Measurements from ENCODE around the gene FSTL3.
"Not testable (repeated sequence)": the region's sequence is repeated elsewhere in the genome, so short reads cannot be mapped to it uniquely, and the experiment has no call there.

Gene FSTL3

DNA sequence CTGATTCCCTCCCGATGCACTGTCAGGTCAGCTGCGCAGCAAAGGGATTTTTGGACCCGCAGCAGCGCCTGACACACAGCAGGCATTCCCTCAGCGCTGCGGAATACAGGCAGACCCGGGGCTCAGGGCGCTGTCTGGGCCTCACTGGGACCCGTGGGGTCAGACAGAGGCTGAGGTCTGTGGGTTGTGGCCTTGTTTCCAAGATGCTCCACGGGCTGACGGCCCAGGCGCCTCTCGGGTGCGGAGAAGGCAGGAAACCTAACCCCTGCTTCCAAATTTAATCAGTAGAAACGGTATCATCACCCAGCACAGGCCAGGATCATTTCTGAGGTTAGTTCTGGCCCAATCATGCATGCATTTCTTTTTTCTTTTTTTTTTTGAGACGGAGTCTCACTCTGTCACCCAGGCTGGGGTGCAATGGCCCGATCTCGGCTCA is 12.5 kb upstream of the FSTL3 start:
- no peak for DNase-seq
- peak overlapping the region; percentile 98 for H2AFZ ChIP-seq (ENCODE audit: low read depth, low read length)
- H3K4me1 ChIP-seq (ENCODE audit: insufficient read depth, low read length) = peaks cover 52% of the 10 kb centered on the region
- H3K27me3 ChIP-seq (ENCODE audit: insufficient read depth, low read length, poor library complexity) = no peaks in the 10 kb centered on the region
- ATAC-seq (ENCODE audit: insufficient read depth, low read depth) = 0 out of 3 replicates have a peak, but pooled peaks have one; percentile 2
- H3K27ac ChIP-seq (ENCODE audit: low read length) = peak overlapping the region; percentile 91
- H3K9me3 ChIP-seq (ENCODE audit: insufficient read depth, low read length, severe bottlenecking) = no peaks in the 10 kb centered on the region
- peak overlapping the region; percentile 97 for H3K9ac ChIP-seq (ENCODE audit: low read depth, low read length)
- H4K20me1 ChIP-seq (ENCODE audit: insufficient read depth, low read length) = peaks cover 40% of the 10 kb centered on the region
- TF ChIP-seq, protein P1, sequence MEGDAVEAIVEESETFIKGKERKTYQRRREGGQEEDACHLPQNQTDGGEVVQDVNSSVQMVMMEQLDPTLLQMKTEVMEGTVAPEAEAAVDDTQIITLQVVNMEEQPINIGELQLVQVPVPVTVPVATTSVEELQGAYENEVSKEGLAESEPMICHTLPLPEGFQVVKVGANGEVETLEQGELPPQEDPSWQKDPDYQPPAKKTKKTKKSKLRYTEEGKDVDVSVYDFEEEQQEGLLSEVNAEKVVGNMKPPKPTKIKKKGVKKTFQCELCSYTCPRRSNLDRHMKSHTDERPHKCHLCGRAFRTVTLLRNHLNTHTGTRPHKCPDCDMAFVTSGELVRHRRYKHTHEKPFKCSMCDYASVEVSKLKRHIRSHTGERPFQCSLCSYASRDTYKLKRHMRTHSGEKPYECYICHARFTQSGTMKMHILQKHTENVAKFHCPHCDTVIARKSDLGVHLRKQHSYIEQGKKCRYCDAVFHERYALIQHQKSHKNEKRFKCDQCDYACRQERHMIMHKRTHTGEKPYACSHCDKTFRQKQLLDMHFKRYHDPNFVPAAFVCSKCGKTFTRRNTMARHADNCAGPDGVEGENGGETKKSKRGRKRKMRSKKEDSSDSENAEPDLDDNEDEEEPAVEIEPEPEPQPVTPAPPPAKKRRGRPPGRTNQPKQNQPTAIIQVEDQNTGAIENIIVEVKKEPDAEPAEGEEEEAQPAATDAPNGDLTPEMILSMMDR (IDR thresholded peaks at IDR 0.05; ENCODE audit: borderline replicate concordance, extremely low read depth, low read length, poor library complexity, severe bottlenecking) = peak; percentile 2
- no peak for TF ChIP-seq EZH2 (IDR thresholded peaks at IDR 0.05; ENCODE audit: borderline replicate concordance, low read depth, low read length, severe bottlenecking)
- H3K36me3 ChIP-seq (ENCODE audit: insufficient read depth, low read length) = peaks cover 31% of the 10 kb centered on the region
- H3K79me2 ChIP-seq (ENCODE audit: insufficient read depth, low read length) = peaks cover 48% of the 10 kb centered on the region
- H3K4me3 ChIP-seq (ENCODE audit: low read depth in 1 of 2, low read length in 2 of 2) = peak overlapping the region; percentile 58 to 78
- peak overlapping the region; percentile 99 for H3K4me2 ChIP-seq (ENCODE audit: insufficient read depth, low read length)

DNA sequence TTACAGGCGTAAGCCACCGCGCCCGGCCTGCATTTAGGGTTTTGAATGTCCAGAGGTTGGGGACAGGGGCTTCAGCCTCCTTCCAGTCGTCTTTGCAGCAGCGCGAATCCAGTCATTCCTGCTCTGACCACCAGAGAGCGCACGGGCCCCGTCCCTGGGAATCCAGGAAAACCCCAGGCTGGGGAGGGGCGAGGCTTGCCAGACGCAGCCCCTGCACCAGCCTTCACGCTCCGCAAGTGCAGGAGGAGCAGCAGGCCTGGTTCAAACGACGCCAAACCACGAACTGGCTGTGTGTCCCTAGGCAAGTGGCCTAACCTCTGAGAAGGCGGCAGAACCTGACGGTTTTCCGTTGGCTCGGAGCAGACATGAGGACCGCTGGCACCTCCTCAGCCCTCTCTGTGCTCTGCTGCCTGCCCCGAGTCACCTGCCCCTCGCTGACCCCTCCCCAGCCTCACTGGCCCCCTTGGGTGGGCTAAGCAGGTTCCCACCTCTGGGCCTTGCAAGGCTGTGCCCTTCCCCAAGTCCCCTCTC is 11.2 kb upstream of the FSTL3 start:
- H3K4me3 ChIP-seq (ENCODE audit: low read depth in 1 of 2, low read length in 2 of 2) = no peak overlapping the region
- peak overlapping the region; percentile 80 for H2AFZ ChIP-seq (ENCODE audit: low read depth, low read length)
- H3K27me3 ChIP-seq (ENCODE audit: insufficient read depth, low read length, poor library complexity) = no peaks in the 10 kb centered on the region
- peaks cover 19% of the 10 kb centered on the region for H3K36me3 ChIP-seq (ENCODE audit: insufficient read depth, low read length)
- peak overlapping the region; percentile 62 for H3K4me2 ChIP-seq (ENCODE audit: insufficient read depth, low read length)
- peaks cover 42% of the 10 kb centered on the region for H3K4me1 ChIP-seq (ENCODE audit: insufficient read depth, low read length)
- peak overlapping the region; percentile 30 for H3K9ac ChIP-seq (ENCODE audit: low read depth, low read length)
- ATAC-seq (ENCODE audit: insufficient read depth, low read depth) = peak; percentile 52
- no peak for TF ChIP-seq EZH2 (IDR thresholded peaks at IDR 0.05; ENCODE audit: borderline replicate concordance, low read depth, low read length, severe bottlenecking)
- TF ChIP-seq, protein P1 (IDR thresholded peaks at IDR 0.05; ENCODE audit: borderline replicate concordance, extremely low read depth, low read length, poor library complexity, severe bottlenecking) = peak; percentile 91
- peaks cover 35% of the 10 kb centered on the region for H3K79me2 ChIP-seq (ENCODE audit: insufficient read depth, low read length)
- H3K9me3 ChIP-seq (ENCODE audit: insufficient read depth, low read length, severe bottlenecking) = no peaks in the 10 kb centered on the region
- H3K27ac ChIP-seq (ENCODE audit: low read length) = no peak overlapping the region
- peak; percentile 88 for DNase-seq
- H4K20me1 ChIP-seq (ENCODE audit: insufficient read depth, low read length) = peaks cover 28% of the 10 kb centered on the region

DNA sequence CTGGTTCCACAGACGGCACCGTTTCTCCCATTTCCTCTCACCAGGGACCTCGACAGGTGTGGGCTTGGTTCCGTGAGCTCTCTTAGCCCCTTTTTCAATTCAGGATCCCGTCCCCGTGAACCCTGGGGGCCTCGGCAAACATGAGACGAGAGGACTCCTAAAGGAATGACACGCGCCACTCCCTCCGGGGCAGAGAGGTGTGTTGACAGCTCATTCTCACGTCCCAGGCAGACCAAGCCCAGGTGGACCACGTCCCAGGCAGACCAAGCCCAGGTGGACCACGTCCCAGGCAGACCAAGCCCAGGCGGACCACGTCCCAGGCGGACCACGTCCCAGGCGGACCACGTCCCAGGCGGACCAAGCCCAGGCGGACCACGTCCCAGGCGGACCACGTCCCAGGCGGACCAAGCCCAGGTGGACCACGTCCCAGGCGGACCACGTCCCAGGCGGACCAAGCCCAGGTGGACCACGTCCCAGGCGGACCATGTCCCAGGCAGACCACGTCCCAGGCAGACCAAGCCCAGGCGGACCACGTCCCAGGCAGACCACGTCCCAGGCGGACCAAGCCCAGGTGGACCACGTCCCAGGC is 9.1 kb upstream of the FSTL3 start:
- H3K4me3 ChIP-seq (ENCODE audit: low read depth in 1 of 2, low read length in 2 of 2); H3K27ac ChIP-seq (ENCODE audit: low read length); H3K9me3 ChIP-seq (ENCODE audit: insufficient read depth, low read length, severe bottlenecking); ATAC-seq (ENCODE audit: insufficient read depth, low read depth); H4K20me1 ChIP-seq (ENCODE audit: insufficient read depth, low read length); H3K36me3 ChIP-seq (ENCODE audit: insufficient read depth, low read length); H3K27me3 ChIP-seq (ENCODE audit: insufficient read depth, low read length, poor library complexity); H3K9ac ChIP-seq (ENCODE audit: low read depth, low read length); H3K4me2 ChIP-seq (ENCODE audit: insufficient read depth, low read length); H2AFZ ChIP-seq (ENCODE audit: low read depth, low read length); DNase-seq: not testable (repeated sequence)
- Histone ChIP-seq H3K79me2 (ENCODE audit: insufficient read depth, low read length) (peaks cover 14% of the 10 kb centered on the region), H3K4me1 (ENCODE audit: insufficient read depth, low read length) (peaks cover 21% of the 10 kb centered on the region)

DNA sequence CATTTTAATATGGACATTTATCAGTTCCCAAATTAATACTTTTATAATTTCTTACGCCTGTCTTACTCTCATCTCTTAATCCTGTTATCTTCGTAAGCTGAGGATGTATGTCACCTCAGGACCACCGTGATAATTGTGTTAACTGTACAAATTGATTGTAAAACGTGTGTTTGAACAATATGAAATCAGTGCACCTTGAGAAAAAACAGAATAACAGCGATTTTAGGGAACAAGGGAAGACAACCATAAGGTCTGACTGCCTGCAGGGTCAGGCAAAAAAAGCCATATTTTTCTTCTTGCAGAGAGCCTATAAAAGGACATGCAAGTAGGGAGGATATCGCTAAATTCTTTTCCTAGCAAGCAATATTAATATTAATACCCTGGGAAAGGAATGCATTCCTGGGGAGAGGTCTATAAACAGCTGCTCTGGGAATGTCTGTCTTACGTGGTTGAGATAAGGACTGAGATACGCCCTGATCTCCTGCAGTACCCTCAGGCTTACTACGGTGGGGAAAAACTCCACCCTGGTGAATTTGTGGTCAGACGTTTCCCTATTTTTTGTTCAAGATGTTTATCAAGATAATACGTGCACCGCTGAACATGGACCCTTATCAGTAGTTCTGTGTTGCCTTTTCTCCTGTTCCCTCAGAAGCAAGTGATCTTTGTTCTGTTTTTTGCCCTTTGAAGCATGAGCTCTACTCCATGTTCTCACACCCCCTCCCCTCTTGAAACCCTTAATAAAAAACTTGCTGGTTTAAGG is 7.3 kb upstream of the FSTL3 start:
- not testable (repeated sequence) for H3K79me2 ChIP-seq (ENCODE audit: insufficient read depth, low read length); H3K9me3 ChIP-seq (ENCODE audit: insufficient read depth, low read length, severe bottlenecking); H3K27ac ChIP-seq (ENCODE audit: low read length); ATAC-seq (ENCODE audit: insufficient read depth, low read depth); DNase-seq; H3K9ac ChIP-seq (ENCODE audit: low read depth, low read length); H3K4me3 ChIP-seq (ENCODE audit: low read depth in 1 of 2, low read length in 2 of 2); H4K20me1 ChIP-seq (ENCODE audit: insufficient read depth, low read length); H2AFZ ChIP-seq (ENCODE audit: low read depth, low read length); H3K36me3 ChIP-seq (ENCODE audit: insufficient read depth, low read length); H3K4me2 ChIP-seq (ENCODE audit: insufficient read depth, low read length); H3K27me3 ChIP-seq (ENCODE audit: insufficient read depth, low read length, poor library complexity)
- H3K4me1 ChIP-seq (ENCODE audit: insufficient read depth, low read length) = peaks cover 14% of the 10 kb centered on the region

All from DND-41 (cell line).